Suprapubic skin (tissue), 4 donors: ENCODE measurements around the gene PSMC2. TPM values are rescaled to one million over a fixed set of nuclear protein-coding genes. Genes with fewer than 3 reads are reported as not detected.

Source experiments
- DNase-seq, 2 donors: peaks; one replicate each; pipeline ENCODE4 v3.0.0-alpha.2; 2019; ENCODE audit warnings: low spot score in 2 of 2
- H3K27ac ChIP-seq: fragments of 200-600 bp; sonication (generic); one replicate; pipeline ENCODE4 v1.5.1; 2019
- H3K27me3 ChIP-seq: fragments of 200-600 bp; sonication (generic); one replicate; pipeline ENCODE4 v1.5.1; 2019
- H3K36me3 ChIP-seq: fragments of 200-600 bp; sonication (generic); one replicate; pipeline ENCODE4 v1.5.1; 2019
- H3K4me1 ChIP-seq: fragments of 200-600 bp; sonication (generic); one replicate; pipeline ENCODE4 v1.5.1; 2019
- H3K4me3 ChIP-seq: fragments of 200-600 bp; sonication (generic); one replicate; pipeline ENCODE4 v1.5.1; 2019; ENCODE audit warnings: mild to moderate bottlenecking
- H3K9me3 ChIP-seq: fragments of 200-600 bp; sonication (generic); one replicate; pipeline ENCODE4 v1.5.1; 2019
- EP300 ChIP-seq: sonication (generic); formaldehyde crosslinking; IDR thresholded peaks from one replicate; pipeline ENCODE4 v1.6.1; 2017; ENCODE audit warnings: antibody characterized with exemption
- POLR2A ChIP-seq, 2 donors: fragments of 450-650 bp; IDR thresholded peaks; one replicate each; pipeline ENCODE4 v1.6.1; 2017; ENCODE audit warnings: antibody characterized with exemption in 2 of 2, mild to moderate bottlenecking in 2 of 2, moderate library complexity in 2 of 2
- POLR2AphosphoS5 ChIP-seq, 3 donors: sonication (generic); formaldehyde crosslinking; IDR thresholded peaks; one replicate each; pipeline ENCODE4 v1.6.1; 2017; ENCODE audit warnings: antibody characterized with exemption in 3 of 3
- WGBS: methylation state at CpG from one replicate; pipeline ENCODE4 v1.1.5; 2018; 5-methylcytosine and 5-hydroxymethylcytosine counted together
- total RNA-seq, 4 donors: library from RNA; depleted of rRNA; stranded (reverse); fragments of >200 nt; gene quantifications; one replicate each; pipeline ENCODE4 v1.1.0, GENCODE V29; 2016
- TF ChIP-seq, protein P1 (sequence below), 2 donors: fragments of 200-600 bp in 1 of 2; fragments of 450-650 bp in 1 of 2; sonication (generic) in 1 of 2; IDR thresholded peaks; one replicate each; pipeline ENCODE4 v1.5.1; 2016 to 2019; ENCODE audit warnings: antibody characterized with exemption in 2 of 2, mild to moderate bottlenecking in 1 of 2, moderate library complexity in 1 of 2

PSMC2 gene
- total RNA-seq, 4 donors from 2014 or later: 61.5 to 115 (median 94.0) TPM

DNA sequence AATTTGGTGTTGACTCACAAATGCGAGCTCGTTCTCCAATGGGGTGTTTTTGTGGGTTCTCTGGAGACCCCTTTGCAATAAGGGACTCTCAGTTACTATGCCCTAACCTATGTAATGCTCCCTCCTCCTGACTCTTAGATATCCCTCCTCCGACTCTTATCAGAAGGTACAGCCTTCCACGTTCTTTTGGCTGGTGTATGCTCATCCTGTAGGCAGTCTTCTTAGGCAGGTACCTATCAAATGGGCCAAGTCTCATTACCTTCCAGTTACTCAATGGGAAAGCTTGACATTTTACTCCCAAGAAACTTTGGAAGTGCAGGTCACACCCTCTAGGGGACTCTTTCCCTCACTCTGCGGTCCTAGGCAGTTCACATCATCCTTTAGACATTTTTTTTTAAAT is 66.0 kb downstream of the PSMC2 start:
- TF ChIP-seq EP300 (no peak), POLR2AphosphoS5 (IDR thresholded peaks at IDR 0.05) (no peak)
- Histone ChIP-seq H3K4me3 (no peak overlapping the region), H3K9me3 (peaks cover 3% of the 10 kb centered on the region), H3K27ac (no peak overlapping the region), H3K27me3 (no peaks in the 10 kb centered on the region), H3K36me3 (no peaks in the 10 kb centered on the region), H3K4me1 (no peaks in the 10 kb centered on the region)
- no peak for DNase-seq
- 91% methylated on average over 5 of the region's 5 CpGs for WGBS

- Histone ChIP-seq H3K9me3 (no peaks in the 10 kb centered on the region), H3K4me1 (no peaks in the 10 kb centered on the region), H3K4me3 (no peak overlapping the region), H3K36me3 (no peaks in the 10 kb centered on the region), H3K27me3 (no peaks in the 10 kb centered on the region), H3K27ac (no peak overlapping the region)
- WGBS: 85% methylated on average over 3 of the region's 3 CpGs
- TF ChIP-seq POLR2AphosphoS5 (IDR thresholded peaks at IDR 0.05): no peak
- no peak for TF ChIP-seq EP300
- TF ChIP-seq POLR2A (IDR thresholded peaks at IDR 0.05): no peak
- TF ChIP-seq, protein P1, sequence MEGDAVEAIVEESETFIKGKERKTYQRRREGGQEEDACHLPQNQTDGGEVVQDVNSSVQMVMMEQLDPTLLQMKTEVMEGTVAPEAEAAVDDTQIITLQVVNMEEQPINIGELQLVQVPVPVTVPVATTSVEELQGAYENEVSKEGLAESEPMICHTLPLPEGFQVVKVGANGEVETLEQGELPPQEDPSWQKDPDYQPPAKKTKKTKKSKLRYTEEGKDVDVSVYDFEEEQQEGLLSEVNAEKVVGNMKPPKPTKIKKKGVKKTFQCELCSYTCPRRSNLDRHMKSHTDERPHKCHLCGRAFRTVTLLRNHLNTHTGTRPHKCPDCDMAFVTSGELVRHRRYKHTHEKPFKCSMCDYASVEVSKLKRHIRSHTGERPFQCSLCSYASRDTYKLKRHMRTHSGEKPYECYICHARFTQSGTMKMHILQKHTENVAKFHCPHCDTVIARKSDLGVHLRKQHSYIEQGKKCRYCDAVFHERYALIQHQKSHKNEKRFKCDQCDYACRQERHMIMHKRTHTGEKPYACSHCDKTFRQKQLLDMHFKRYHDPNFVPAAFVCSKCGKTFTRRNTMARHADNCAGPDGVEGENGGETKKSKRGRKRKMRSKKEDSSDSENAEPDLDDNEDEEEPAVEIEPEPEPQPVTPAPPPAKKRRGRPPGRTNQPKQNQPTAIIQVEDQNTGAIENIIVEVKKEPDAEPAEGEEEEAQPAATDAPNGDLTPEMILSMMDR (IDR thresholded peaks at IDR 0.05): no peak
- no peak for DNase-seq
Measured at GRCh38 chr7:103418241-103418640, 70.8 kb downstream of the PSMC2 start.

Other genes with a start within 250 kb of the PSMC2 start
- gene NAPEPLD, start 198.5 kb upstream of the PSMC2 start, total RNA-seq: 10 to 100 TPM in 2 of 4 donors, 1 to 10 TPM in 2; 6.1 to 24.3 (median 10.0) TPM
- gene PMPCB, start 50.2 kb upstream of the PSMC2 start, total RNA-seq: 10 to 100 TPM; 38.9 to 61.3 (median 45.4) TPM
- gene DNAJC2, start 2.9 kb upstream of the PSMC2 start, total RNA-seq: 10 to 100 TPM; 10.2 to 45.0 (median 17.8) TPM
- 1 to 10 TPM in 2 of 4 donors, under 1 TPM in 2; 0.42 to 5.3 (median 0.90) TPM for gene SLC26A5, start 98.6 kb downstream of the PSMC2 start, total RNA-seq